OCI-LY1 (cell line): ENCODE data around the gene MMP25.

Experiments used
- EZH2 ChIP-seq: fragments of 200-600 bp; sonication (generic), shearing (Covaris generic); IDR thresholded peaks from 2 replicates; pipeline ENCODE4 v1.8.0; 2017; ENCODE audit warnings: borderline replicate concordance, mixed run types, mild to moderate bottlenecking, antibody characterized with exemption, low read length, moderate library complexity, mixed read lengths
- TF ChIP-seq, protein P1 (sequence below): fragments of 200-600 bp; sonication (generic), shearing (Covaris generic); IDR thresholded peaks from 2 replicates; pipeline ENCODE4 v1.5.1; 2017; ENCODE audit warnings: mild to moderate bottlenecking, antibody characterized with exemption, low read length, moderate library complexity, mixed read lengths

DNA sequence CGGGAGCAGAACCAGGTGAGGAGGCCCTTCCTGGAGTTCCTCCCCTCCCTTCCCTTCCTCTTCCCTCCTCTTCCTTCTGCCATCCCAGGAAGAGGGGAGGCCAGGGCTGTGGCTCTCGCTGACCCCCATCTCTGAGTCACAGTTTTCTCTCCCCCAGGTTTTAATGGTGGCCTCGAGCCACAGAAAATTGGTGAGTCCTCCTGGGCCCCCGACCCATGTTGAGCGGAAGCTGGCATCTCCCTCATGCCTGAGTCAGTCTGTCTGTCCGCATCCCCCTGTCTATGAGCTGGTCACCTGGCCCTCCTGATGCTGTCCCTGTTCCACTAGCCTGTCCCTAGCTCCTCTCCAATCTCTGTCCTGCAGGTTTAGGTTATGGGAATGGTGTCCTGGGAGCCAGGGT is 46.4 kb upstream of the MMP25 start:
- no peak for TF ChIP-seq EZH2
- TF ChIP-seq, protein P1, sequence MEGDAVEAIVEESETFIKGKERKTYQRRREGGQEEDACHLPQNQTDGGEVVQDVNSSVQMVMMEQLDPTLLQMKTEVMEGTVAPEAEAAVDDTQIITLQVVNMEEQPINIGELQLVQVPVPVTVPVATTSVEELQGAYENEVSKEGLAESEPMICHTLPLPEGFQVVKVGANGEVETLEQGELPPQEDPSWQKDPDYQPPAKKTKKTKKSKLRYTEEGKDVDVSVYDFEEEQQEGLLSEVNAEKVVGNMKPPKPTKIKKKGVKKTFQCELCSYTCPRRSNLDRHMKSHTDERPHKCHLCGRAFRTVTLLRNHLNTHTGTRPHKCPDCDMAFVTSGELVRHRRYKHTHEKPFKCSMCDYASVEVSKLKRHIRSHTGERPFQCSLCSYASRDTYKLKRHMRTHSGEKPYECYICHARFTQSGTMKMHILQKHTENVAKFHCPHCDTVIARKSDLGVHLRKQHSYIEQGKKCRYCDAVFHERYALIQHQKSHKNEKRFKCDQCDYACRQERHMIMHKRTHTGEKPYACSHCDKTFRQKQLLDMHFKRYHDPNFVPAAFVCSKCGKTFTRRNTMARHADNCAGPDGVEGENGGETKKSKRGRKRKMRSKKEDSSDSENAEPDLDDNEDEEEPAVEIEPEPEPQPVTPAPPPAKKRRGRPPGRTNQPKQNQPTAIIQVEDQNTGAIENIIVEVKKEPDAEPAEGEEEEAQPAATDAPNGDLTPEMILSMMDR, result no peak
